ENCODE measurements around the gene IGFBPL1.

- TF ChIP-seq EP300 (IDR thresholded peaks at IDR 0.05) (no peak), MAX (IDR thresholded peaks at IDR 0.05) (no peak), CTCF (IDR thresholded peaks at IDR 0.05) (no peak), REST (IDR thresholded peaks at IDR 0.05) (no peak), POLR2A (IDR thresholded peaks at IDR 0.05; ENCODE audit: low read length) (no peak), NFE2L2 (conservative IDR thresholded peaks at IDR 0.05; ENCODE audit: low read length) (no peak), RAD21 (conservative IDR thresholded peaks at IDR 0.05 in 1 of 2, IDR thresholded peaks at IDR 0.05 in 1 of 2) (no peak), RFX5 (IDR thresholded peaks at IDR 0.05) (no peak), BHLHE40 (IDR thresholded peaks at IDR 0.05; ENCODE audit: low read depth, low read length) (no peak), MYC (IDR thresholded peaks at IDR 0.05; ENCODE audit: borderline replicate concordance, low read length) (no peak), FOSL2 (IDR thresholded peaks at IDR 0.05) (no peak), FOSL2 (CRISPR knock-in tag; IDR thresholded peaks at IDR 0.05) (no peak)
Observed at GRCh38 chr9:38370176-38370575, 54.1 kb downstream of the IGFBPL1 start.
